Measurements from ENCODE around the gene IL25.

DNA sequence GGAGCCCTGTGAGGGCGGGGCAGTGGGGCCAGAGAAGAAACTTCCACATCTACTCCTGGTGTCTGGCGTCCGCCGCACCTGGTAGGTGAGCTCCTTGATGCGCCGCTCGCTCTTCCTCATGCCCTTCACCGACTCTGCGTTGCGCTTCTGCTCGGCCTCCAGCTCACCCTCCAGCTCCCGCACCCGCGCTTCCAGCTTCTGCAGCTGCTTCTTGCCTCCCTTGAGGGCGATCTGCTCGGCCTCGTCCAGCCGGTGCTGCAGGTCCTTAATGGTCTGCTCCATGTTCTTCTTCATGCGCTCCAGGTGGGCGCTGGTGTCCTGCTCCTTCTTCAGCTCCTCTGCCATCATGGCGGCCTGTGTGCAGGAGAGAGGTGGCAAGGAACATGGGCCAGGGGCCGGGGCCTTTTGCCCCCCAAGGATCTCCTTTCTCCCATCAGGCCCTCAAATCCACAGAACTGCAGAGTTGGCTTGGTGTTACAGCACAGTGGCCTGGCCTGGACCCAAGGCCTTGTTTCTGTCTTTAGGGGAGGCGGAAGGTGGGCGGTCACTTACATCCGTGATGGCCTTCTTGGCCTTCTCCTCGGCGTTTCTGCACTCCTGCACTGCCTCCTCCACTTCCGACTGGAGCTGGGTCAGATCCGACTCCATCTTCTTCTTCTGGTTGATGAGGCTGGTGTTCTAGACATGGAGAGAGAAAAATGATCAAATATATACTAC is 11.9 kb downstream of the IL25 start:
- TF ChIP-seq EZH2 (IDR thresholded peaks at IDR 0.05), result no peak
- no peak for TF ChIP-seq POLR2AphosphoS5 (IDR thresholded peaks at IDR 0.05; ENCODE audit: borderline replicate concordance, low read depth, low read length)
- no peak for TF ChIP-seq FOXP2 (optimal IDR thresholded peaks at IDR 0.05; ENCODE audit: control extremely low read depth, extremely low read length, insufficient read depth)

Data from SK-N-MC (cell line).